ENCODE measurements around the gene CFAP77. TPM values are rescaled to one million over a fixed set of nuclear protein-coding genes. Genes with fewer than 3 reads are reported as not detected.

CFAP77 gene
- total RNA-seq, 1 donor from 2014 or later, result not detected

- no peak overlapping the region for H3K27ac ChIP-seq
- DNase-seq (ENCODE audit: extremely low spot score in 2 of 2), result no peak
- intact Hi-C loops (cut with DNase I), result no loop called here
- no peaks in the 10 kb centered on the region for H3K4me1 ChIP-seq
- TF ChIP-seq POLR2A (IDR thresholded peaks at IDR 0.05) (no peak), POLR2AphosphoS5 (IDR thresholded peaks at IDR 0.05; ENCODE audit: insufficient read depth in 1 of 2, low read depth in 1 of 2) (no peak)
- TF ChIP-seq, protein P1, sequence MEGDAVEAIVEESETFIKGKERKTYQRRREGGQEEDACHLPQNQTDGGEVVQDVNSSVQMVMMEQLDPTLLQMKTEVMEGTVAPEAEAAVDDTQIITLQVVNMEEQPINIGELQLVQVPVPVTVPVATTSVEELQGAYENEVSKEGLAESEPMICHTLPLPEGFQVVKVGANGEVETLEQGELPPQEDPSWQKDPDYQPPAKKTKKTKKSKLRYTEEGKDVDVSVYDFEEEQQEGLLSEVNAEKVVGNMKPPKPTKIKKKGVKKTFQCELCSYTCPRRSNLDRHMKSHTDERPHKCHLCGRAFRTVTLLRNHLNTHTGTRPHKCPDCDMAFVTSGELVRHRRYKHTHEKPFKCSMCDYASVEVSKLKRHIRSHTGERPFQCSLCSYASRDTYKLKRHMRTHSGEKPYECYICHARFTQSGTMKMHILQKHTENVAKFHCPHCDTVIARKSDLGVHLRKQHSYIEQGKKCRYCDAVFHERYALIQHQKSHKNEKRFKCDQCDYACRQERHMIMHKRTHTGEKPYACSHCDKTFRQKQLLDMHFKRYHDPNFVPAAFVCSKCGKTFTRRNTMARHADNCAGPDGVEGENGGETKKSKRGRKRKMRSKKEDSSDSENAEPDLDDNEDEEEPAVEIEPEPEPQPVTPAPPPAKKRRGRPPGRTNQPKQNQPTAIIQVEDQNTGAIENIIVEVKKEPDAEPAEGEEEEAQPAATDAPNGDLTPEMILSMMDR (IDR thresholded peaks at IDR 0.05), result no peak
- no peaks in the 10 kb centered on the region for H3K9me3 ChIP-seq
- H3K27me3 ChIP-seq, result no peaks in the 10 kb centered on the region
- no peak overlapping the region for H3K4me3 ChIP-seq
- H3K36me3 ChIP-seq, result peaks cover 0 to 48% of the 10 kb centered on the region in 2 donors
Measured at GRCh38 chr9:132384376-132384775, 25.6 kb upstream of the CFAP77 start.

GRCh38 chr9:132387133-132387532, 22.9 kb upstream of the CFAP77 start:
- no peak overlapping the region for H3K4me3 ChIP-seq
- peaks cover 0 to 71% of the 10 kb centered on the region in 2 donors for H3K36me3 ChIP-seq
- no peaks in the 10 kb centered on the region for H3K4me1 ChIP-seq
- TF ChIP-seq POLR2AphosphoS5 (IDR thresholded peaks at IDR 0.05; ENCODE audit: insufficient read depth in 1 of 2, low read depth in 1 of 2) (no peak), POLR2A (IDR thresholded peaks at IDR 0.05) (no peak)
- TF ChIP-seq, protein P1 (IDR thresholded peaks at IDR 0.05), result no peak
- H3K27ac ChIP-seq, result no peak overlapping the region
- intact Hi-C loops (cut with DNase I), result no loop called here
- H3K9me3 ChIP-seq, result no peaks in the 10 kb centered on the region
- no peaks in the 10 kb centered on the region for H3K27me3 ChIP-seq
- no peak for DNase-seq (ENCODE audit: extremely low spot score in 2 of 2)

GRCh38 chr9:132390966-132391365, 19.0 kb upstream of the CFAP77 start:
- TF ChIP-seq POLR2AphosphoS5 (IDR thresholded peaks at IDR 0.05; ENCODE audit: insufficient read depth in 1 of 2, low read depth in 1 of 2) (no peak), POLR2A (IDR thresholded peaks at IDR 0.05) (no peak)
- Histone ChIP-seq H3K36me3 (peaks cover 0 to 74% of the 10 kb centered on the region in 2 donors), H3K9me3 (no peaks in the 10 kb centered on the region), H3K4me1 (no peaks in the 10 kb centered on the region), H3K27ac (no peak overlapping the region), H3K4me3 (no peak overlapping the region), H3K27me3 (no peaks in the 10 kb centered on the region)
- DNase-seq (ENCODE audit: extremely low spot score in 2 of 2), result no peak
- intact Hi-C loops (cut with DNase I), result no loop called here

DNA sequence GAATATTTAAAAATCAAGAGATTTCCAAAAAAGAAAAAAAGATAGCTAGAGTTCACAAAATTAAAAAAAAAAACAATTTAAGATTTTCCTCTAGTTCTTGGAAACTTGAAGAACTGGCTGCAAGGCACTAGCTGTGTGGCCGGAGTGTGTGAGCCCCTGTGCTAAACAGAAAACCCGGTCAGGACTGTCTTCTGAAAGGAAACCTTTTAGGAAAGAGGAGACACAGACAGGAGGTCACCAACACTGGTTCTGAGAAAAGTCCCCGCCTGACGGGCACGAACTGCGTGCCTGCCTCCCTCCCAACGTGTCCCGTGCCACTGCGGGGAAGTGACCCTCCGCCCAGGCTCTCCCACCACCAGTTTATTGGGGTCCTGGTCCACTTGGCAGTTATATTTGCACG, 18.6 kb upstream of the CFAP77 start:
- Histone ChIP-seq H3K27ac (no peak overlapping the region), H3K9me3 (no peaks in the 10 kb centered on the region), H3K4me3 (no peak overlapping the region), H3K4me1 (no peaks in the 10 kb centered on the region), H3K36me3 (peaks cover 0 to 76% of the 10 kb centered on the region in 2 donors), H3K27me3 (no peaks in the 10 kb centered on the region)
- intact Hi-C loops (cut with DNase I), result no loop called here
- DNase-seq (ENCODE audit: extremely low spot score in 2 of 2), result no peak
- no peak for TF ChIP-seq POLR2A (IDR thresholded peaks at IDR 0.05)
- no peak for TF ChIP-seq POLR2AphosphoS5 (IDR thresholded peaks at IDR 0.05; ENCODE audit: insufficient read depth in 1 of 2, low read depth in 1 of 2)
- TF ChIP-seq, protein P1 (IDR thresholded peaks at IDR 0.05), result no peak

- Histone ChIP-seq H3K36me3 (peaks cover 0 to 72% of the 10 kb centered on the region in 2 donors), H3K27me3 (no peaks in the 10 kb centered on the region), H3K4me3 (no peak overlapping the region), H3K27ac (no peak overlapping the region), H3K4me1 (no peaks in the 10 kb centered on the region), H3K9me3 (no peaks in the 10 kb centered on the region)
- intact Hi-C loops (cut with DNase I), result no loop called here
- no peak for DNase-seq (ENCODE audit: extremely low spot score in 2 of 2)
- TF ChIP-seq POLR2AphosphoS5 (IDR thresholded peaks at IDR 0.05; ENCODE audit: insufficient read depth in 1 of 2, low read depth in 1 of 2), result no peak
- TF ChIP-seq, protein P1 (IDR thresholded peaks at IDR 0.05), result no peak
- no peak for TF ChIP-seq POLR2A (IDR thresholded peaks at IDR 0.05)
Measured at GRCh38 chr9:132395560-132395959, 14.5 kb upstream of the CFAP77 start.
